ENCODE data around the gene TJAP1. TPM values are rescaled to one million over a fixed set of nuclear protein-coding genes. Genes with fewer than 3 reads are reported as not detected.
"Not testable (repeated sequence)": the region's sequence is repeated elsewhere in the genome, so short reads cannot be mapped to it uniquely, and the experiment has no call there.

TJAP1 gene
- total RNA-seq, 2 donors from 2014 or later = 68.6 to 77.2 TPM

DNA sequence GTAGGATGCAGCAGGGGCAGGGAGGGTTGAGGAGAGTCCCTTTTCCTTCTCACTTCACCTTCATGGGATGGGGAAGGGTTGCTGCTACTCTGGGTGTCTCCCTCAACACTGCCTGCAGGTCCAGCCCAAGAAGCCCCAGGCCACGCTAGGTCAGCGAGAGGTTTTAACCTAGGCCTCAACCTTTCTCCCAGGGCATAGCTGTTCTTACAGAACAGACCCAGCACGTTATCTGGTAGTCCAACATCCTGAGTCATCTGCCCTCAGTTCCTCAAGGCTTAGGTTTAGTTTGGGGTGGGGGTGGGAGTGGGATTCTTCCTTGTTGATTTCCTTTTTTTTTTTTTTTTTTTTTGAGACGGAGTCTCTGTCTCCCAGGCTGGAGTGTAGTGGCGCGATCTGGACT, 17.0 kb downstream of the TJAP1 start:
- Mint-ChIP-seq H3K27me3 (ENCODE audit: low read depth) (no peaks in the 10 kb centered on the region), H3K9me3 (no peaks in the 10 kb centered on the region), H3K27ac (no peak overlapping the region), H3K4me3 (no peak overlapping the region), H3K36me3 (ENCODE audit: insufficient read depth in 2 of 2) (peaks cover 0 to under 1% of the 10 kb centered on the region in 2 donors), H3K4me1 (ENCODE audit: low read depth) (peaks cover 27% of the 10 kb centered on the region)
- ATAC-seq (replicated peaks in 1 of 2) (no peak), DNase-seq (no peak)

DNA sequence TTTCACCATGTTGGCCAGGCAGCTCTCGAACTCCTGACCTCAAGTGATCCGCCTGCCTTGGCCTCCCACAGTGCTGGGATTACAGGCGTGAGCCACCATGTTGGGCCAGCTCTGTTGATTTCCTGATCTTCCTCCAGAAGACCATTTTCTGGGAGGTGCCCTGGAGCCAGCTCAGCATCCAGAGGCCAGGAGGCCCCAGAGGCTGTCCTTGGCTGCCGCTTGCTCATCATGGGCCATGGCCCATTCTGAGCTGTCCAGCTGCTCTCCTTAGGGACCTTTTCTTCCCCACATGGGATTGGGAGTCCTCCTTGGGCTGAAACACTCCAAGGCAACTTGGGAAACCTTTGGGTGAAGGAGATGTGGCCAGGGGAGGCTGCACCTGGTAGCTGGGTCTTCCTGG, 17.4 kb downstream of the TJAP1 start:
- DNase-seq (no peak), ATAC-seq (replicated peaks in 1 of 2) (no peak)
- Mint-ChIP-seq H3K4me3 (no peak overlapping the region), H3K9me3 (no peaks in the 10 kb centered on the region), H3K27me3 (ENCODE audit: low read depth) (no peaks in the 10 kb centered on the region), H3K36me3 (ENCODE audit: insufficient read depth in 2 of 2) (peaks cover 0 to 4% of the 10 kb centered on the region in 2 donors), H3K27ac (no peak overlapping the region), H3K4me1 (ENCODE audit: low read depth) (peaks cover 27% of the 10 kb centered on the region)

GRCh38 chr6:43495409-43495941, 18.1 kb downstream of the TJAP1 start:
- peaks cover 27% of the 10 kb centered on the region for H3K4me1 Mint-ChIP-seq (ENCODE audit: low read depth)
- no peaks in the 10 kb centered on the region for H3K9me3 Mint-ChIP-seq
- peaks cover 0 to 4% of the 10 kb centered on the region in 2 donors for H3K36me3 Mint-ChIP-seq (ENCODE audit: insufficient read depth in 2 of 2)
- H3K4me3 Mint-ChIP-seq = no peak overlapping the region
- ATAC-seq (replicated peaks in 1 of 2) (no peak), DNase-seq (no peak)
- peak overlapping the region; percentile 67 for H3K27ac Mint-ChIP-seq
- no peaks in the 10 kb centered on the region for H3K27me3 Mint-ChIP-seq (ENCODE audit: low read depth)

DNA sequence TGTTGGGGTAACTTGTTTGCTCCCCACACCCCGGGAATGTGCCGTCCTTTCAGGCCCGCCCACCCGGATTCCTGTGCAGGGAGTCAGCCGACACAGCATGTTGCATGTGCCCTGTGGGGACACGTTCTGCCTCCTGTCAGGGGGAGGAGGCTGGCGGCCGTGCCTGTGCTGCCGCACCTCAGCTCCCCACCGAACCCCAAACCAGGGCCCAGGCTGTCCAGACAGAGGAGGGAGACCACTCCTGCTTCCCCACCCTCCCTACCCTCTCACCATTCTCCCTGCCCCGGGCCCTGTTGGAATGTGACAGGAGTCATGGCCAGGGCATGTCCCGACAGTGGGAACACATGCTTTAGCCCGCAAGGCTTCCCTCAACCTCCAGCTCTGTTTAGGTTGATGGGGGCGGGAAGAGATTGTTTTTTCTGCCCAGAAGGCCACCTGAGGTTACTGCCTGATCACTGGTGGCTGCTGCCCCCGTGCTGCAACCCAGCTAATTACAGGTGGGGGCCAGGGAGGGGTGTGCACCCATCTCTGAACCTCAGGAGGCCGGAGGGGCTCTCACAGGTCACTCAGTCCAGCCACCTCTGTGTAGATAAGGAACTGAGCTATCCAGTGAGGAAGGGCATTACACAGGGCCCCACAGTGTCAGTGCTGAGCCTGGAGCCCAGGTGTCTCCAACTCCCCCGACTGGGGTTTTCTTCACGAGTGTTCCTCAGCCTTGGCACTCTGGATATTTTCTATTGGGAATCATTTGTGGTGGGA, 19.2 kb downstream of the TJAP1 start:
- Mint-ChIP-seq H3K4me1 (ENCODE audit: low read depth) (peaks cover 27% of the 10 kb centered on the region), H3K36me3 (ENCODE audit: insufficient read depth in 2 of 2) (peaks cover under 1 to 4% of the 10 kb centered on the region in 2 donors), H3K27ac (no peak overlapping the region), H3K27me3 (ENCODE audit: low read depth) (no peaks in the 10 kb centered on the region), H3K9me3 (no peaks in the 10 kb centered on the region), H3K4me3 (no peak overlapping the region)
- DNase-seq = peak in 1 of 2 donors; percentile 27
- ATAC-seq (replicated peaks in 1 of 2) = peak in 1 of 2 donors; percentile 51

DNA sequence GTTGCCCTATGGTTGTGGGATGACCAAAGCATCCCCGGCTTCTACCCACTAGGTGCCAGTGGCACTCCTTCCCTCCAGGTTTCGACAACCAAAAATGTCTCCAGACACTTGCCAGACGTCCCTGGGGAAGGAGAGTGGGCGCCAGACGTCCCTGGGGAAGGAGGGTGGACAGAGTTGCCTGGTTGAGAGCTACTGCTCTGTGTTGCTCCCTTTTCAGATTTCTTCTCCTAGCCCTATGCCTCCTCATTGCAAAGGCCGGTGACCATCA, 19.7 kb downstream of the TJAP1 start:
- DNase-seq (no peak), ATAC-seq (replicated peaks in 1 of 2) (no peak)
- H3K36me3 Mint-ChIP-seq (ENCODE audit: insufficient read depth in 2 of 2) = peaks cover 1 to 4% of the 10 kb centered on the region in 2 donors
- no peak overlapping the region for H3K4me3 Mint-ChIP-seq
- peaks cover 26% of the 10 kb centered on the region for H3K4me1 Mint-ChIP-seq (ENCODE audit: low read depth)
- no peaks in the 10 kb centered on the region for H3K27me3 Mint-ChIP-seq (ENCODE audit: low read depth)
- H3K27ac Mint-ChIP-seq = no peak overlapping the region
- H3K9me3 Mint-ChIP-seq = no peaks in the 10 kb centered on the region

DNA sequence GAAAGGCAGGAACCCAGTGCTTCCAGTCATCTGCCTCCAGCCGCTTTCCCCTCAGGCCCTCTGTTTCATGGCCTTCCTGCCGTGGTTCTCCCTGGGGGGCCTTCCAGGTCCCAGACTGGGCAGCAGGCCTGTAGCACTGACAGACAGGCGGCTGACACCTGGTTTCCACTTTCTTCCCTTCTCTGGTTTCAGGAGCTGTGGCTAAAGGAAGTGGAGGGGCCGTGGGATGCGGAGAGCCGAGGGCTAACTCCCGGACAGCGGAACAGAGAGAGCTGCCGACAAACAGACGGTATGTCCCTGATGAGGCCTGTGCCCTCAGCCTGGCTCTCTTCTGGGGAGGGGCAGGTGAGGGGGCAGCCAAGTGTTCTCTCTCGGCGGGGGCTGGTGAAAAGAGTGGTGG, 20.3 kb downstream of the TJAP1 start:
- ATAC-seq (replicated peaks in 1 of 2) (no peak), DNase-seq (no peak)
- H3K4me3 Mint-ChIP-seq = no peak overlapping the region
- no peak overlapping the region for H3K27ac Mint-ChIP-seq
- no peaks in the 10 kb centered on the region for H3K27me3 Mint-ChIP-seq (ENCODE audit: low read depth)
- no peaks in the 10 kb centered on the region for H3K9me3 Mint-ChIP-seq
- peaks cover 21% of the 10 kb centered on the region for H3K4me1 Mint-ChIP-seq (ENCODE audit: low read depth)
- peaks cover 1 to 7% of the 10 kb centered on the region in 2 donors for H3K36me3 Mint-ChIP-seq (ENCODE audit: insufficient read depth in 2 of 2)

DNA sequence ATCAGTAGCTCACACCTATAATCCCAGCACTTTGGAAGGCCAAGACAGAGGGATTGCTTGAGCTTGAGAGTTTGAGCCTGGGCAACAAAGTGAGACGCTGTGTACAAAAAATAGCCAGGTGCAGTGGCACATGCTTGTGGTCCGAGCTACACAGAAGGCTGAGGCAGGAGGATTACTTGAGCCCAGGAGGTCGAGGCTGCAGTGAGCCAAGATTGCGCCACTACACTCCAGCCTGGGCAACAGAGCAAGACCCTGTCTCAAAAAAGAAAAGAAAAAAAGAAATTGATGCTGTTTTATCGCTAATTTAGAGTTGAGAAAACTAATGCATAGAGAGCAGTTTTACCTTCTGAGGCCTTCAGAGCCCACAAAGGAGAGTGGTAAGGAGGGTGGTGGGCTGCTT, 20.9 kb downstream of the TJAP1 start:
- H3K36me3 Mint-ChIP-seq (ENCODE audit: insufficient read depth in 2 of 2); H3K27ac Mint-ChIP-seq; H3K27me3 Mint-ChIP-seq (ENCODE audit: low read depth); DNase-seq; ATAC-seq (replicated peaks in 1 of 2); H3K4me3 Mint-ChIP-seq; H3K9me3 Mint-ChIP-seq: not testable (repeated sequence)
- H3K4me1 Mint-ChIP-seq (ENCODE audit: low read depth) = peaks cover 17% of the 10 kb centered on the region

DNA sequence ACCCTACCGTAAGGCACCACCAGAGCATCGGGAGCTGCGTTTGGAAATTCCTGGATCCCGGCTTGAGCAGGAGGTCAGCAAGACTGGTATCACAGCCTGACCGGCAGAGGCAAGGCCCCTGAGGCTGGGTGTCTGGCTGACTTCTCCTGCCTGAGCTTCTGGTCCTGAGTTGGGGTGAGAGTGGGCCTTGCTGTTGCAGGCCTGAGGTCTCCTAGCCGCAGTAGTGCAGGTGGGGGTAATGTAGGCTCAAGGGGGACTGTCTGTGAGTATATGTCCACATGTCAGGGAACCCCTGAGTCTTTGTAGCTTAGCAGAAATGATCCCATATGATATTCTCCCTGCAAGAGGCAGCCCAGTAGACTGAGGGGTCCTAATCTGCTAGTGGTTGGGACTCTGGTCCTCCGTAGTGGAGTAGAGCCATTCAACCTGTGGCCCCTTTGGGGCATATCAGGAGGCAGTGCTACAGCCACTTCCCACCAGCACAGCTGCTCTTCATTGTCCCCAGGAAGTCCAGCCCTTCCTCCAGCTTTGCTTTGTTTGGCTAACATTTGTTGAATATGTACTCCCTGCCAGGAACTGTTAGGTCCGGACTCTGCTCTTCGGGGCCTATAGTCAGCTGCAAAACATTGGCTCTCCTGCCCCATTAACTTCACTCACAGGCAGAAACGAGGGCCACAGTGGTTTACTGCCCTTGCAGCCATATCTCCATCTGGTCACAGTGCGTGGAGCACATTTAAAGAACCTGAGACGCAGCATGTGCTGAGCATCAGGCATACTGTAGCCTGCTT, 21.9 kb downstream of the TJAP1 start:
- Mint-ChIP-seq H3K36me3 (ENCODE audit: insufficient read depth in 2 of 2) (peaks cover 1 to 7% of the 10 kb centered on the region in 2 donors), H3K9me3 (no peaks in the 10 kb centered on the region), H3K4me1 (ENCODE audit: low read depth) (peaks cover 11% of the 10 kb centered on the region), H3K4me3 (no peak overlapping the region), H3K27me3 (ENCODE audit: low read depth) (no peaks in the 10 kb centered on the region), H3K27ac (no peak overlapping the region)
- DNase-seq (no peak), ATAC-seq (replicated peaks in 1 of 2) (no peak)

DNA sequence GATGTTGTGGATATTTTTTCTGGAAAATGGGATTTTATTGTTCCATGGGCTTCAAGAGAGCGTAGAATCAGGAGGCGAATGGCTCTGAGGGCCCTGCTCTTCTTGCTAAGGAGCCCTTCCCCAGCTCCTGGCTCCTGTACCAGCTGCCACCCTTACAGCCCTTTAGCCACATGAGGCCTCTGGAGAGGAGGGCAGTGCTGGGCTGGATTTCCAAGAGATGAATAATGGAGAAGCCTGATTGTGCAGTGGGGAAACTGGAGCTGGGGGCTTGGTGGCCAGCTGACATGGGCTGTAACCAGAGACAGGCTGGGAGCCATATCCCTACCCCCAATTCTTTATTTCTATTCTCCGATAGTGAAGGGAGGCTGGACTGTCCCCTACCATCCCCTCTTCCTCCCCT, 23.6 kb downstream of the TJAP1 start:
- no peak for DNase-seq
- H3K36me3 Mint-ChIP-seq (ENCODE audit: insufficient read depth in 2 of 2) = peaks cover 1 to 9% of the 10 kb centered on the region in 2 donors
- no peaks in the 10 kb centered on the region for H3K9me3 Mint-ChIP-seq
- H3K27me3 Mint-ChIP-seq (ENCODE audit: low read depth) = no peaks in the 10 kb centered on the region
- no peak overlapping the region for H3K4me3 Mint-ChIP-seq
- H3K4me1 Mint-ChIP-seq (ENCODE audit: low read depth) = no peaks in the 10 kb centered on the region
- H3K27ac Mint-ChIP-seq = no peak overlapping the region
- no peak for ATAC-seq (replicated peaks in 1 of 2)

DNA sequence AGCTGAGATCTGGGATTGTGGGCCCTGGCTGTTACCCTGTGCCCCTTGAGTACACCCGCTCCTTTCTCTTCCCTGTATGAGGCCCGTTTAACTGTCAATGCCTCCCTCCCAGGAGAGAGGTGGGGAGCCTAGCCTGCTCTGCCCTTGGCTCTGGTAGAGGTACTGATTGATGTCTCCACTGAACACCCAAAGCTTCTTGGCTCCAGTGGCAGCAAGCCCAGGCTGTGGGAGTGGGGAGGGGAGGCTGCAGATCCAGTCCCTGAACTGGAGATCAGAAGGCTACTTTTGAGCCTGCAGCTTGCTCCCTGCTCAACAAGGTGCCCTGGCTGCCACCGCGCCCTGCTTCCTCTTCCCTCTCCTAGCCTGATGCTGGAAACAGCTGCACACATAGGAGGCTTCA, 25.3 kb downstream of the TJAP1 start:
- DNase-seq (no peak), ATAC-seq (replicated peaks in 1 of 2) (no peak)
- H3K27me3 Mint-ChIP-seq (ENCODE audit: low read depth) = peaks cover 4% of the 10 kb centered on the region
- no peaks in the 10 kb centered on the region for H3K9me3 Mint-ChIP-seq
- no peak overlapping the region for H3K4me3 Mint-ChIP-seq
- H3K36me3 Mint-ChIP-seq (ENCODE audit: insufficient read depth in 2 of 2) = peaks cover 1 to 9% of the 10 kb centered on the region in 2 donors
- H3K27ac Mint-ChIP-seq = no peak overlapping the region
- peaks cover 7% of the 10 kb centered on the region for H3K4me1 Mint-ChIP-seq (ENCODE audit: low read depth)

DNA sequence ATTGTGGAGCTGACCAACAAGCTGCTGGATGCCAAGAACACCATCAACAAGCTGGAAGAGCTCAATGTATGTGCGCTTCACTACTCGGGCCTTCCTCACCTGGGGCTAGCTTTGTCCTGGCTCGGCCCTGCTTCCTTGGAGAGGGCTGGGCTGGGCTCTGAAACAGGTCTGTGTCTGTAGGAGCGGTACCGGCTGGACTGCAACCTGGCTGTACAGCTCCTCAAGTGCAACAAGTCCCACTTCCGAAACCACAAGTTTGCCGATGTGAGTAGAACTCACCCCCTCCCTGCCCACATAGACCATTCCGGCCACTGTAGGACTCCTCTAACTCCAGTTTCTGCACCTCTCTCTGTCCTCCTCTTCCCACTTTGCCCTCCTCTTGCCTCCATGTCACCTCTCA, 26.1 kb downstream of the TJAP1 start:
- peaks cover 1 to 9% of the 10 kb centered on the region in 2 donors for H3K36me3 Mint-ChIP-seq (ENCODE audit: insufficient read depth in 2 of 2)
- H3K27ac Mint-ChIP-seq = no peak overlapping the region
- ATAC-seq (replicated peaks in 1 of 2) (no peak), DNase-seq (no peak)
- no peaks in the 10 kb centered on the region for H3K9me3 Mint-ChIP-seq
- peaks cover 7% of the 10 kb centered on the region for H3K4me1 Mint-ChIP-seq (ENCODE audit: low read depth)
- H3K4me3 Mint-ChIP-seq = no peak overlapping the region
- peaks cover 12% of the 10 kb centered on the region for H3K27me3 Mint-ChIP-seq (ENCODE audit: low read depth)

- DNase-seq (no peak), ATAC-seq (replicated peaks in 1 of 2) (no peak)
- H3K36me3 Mint-ChIP-seq (ENCODE audit: insufficient read depth in 2 of 2) = peaks cover 3 to 7% of the 10 kb centered on the region in 2 donors
- peaks cover 23% of the 10 kb centered on the region for H3K27me3 Mint-ChIP-seq (ENCODE audit: low read depth)
- no peak overlapping the region for H3K4me3 Mint-ChIP-seq
- H3K9me3 Mint-ChIP-seq = no peaks in the 10 kb centered on the region
- H3K4me1 Mint-ChIP-seq (ENCODE audit: low read depth) = peaks cover 16% of the 10 kb centered on the region
- no peak overlapping the region for H3K27ac Mint-ChIP-seq
Observed at GRCh38 chr6:43504756-43505593, 27.6 kb downstream of the TJAP1 start.

- H3K36me3 Mint-ChIP-seq (ENCODE audit: insufficient read depth in 2 of 2) = peaks cover 3 to 7% of the 10 kb centered on the region in 2 donors
- no peak for DNase-seq
- no peak overlapping the region for H3K27ac Mint-ChIP-seq
- H3K9me3 Mint-ChIP-seq = no peaks in the 10 kb centered on the region
- H3K4me3 Mint-ChIP-seq = no peak overlapping the region
- H3K4me1 Mint-ChIP-seq (ENCODE audit: low read depth) = peaks cover 16% of the 10 kb centered on the region
- ATAC-seq (replicated peaks in 1 of 2) = no peak
- H3K27me3 Mint-ChIP-seq (ENCODE audit: low read depth) = peaks cover 23% of the 10 kb centered on the region
Observed at GRCh38 chr6:43505718-43506117, 28.3 kb downstream of the TJAP1 start.
